Smooth muscle cell (in vitro differentiated cells): ENCODE measurements around the gene BMP10. TPM values are rescaled to one million over a fixed set of nuclear protein-coding genes. Genes with fewer than 3 reads are reported as not detected.

Experiments
- DNase-seq: peaks from one replicate; lab custom pipeline; 2025; ENCODE audit not compliant: unreplicated experiment; lab: John Stamatoyannopoulos, UW
- H2AFZ ChIP-seq: fragments of 200-600 bp; sonication (generic); 2 replicates; pipeline ENCODE4 v1.6.0; 2016; ENCODE audit warnings: antibody characterized with exemption, low read depth, mild to moderate bottlenecking
- H3F3A ChIP-seq: fragments of 200-600 bp; sonication (generic); 2 replicates; pipeline ENCODE4 v1.6.0; 2017; ENCODE audit warnings: antibody characterized with exemption, low read depth
- H3K27ac ChIP-seq: fragments of 200-600 bp; sonication (generic); 2 replicates; pipeline ENCODE4 v1.5.1; 2016; ENCODE audit warnings: low read depth, mild to moderate bottlenecking
- H3K27me3 ChIP-seq: fragments of 200-600 bp; sonication (generic); 2 replicates; pipeline ENCODE4 v1.6.1; 2016; ENCODE audit warnings: low read depth, mild to moderate bottlenecking
- H3K36me3 ChIP-seq: fragments of 200-600 bp; sonication (generic); 2 replicates; pipeline ENCODE4 v1.5.1; 2016; ENCODE audit warnings: low read depth
- H3K4me1 ChIP-seq: fragments of 200-600 bp; sonication (generic); 2 replicates; pipeline ENCODE4 v1.5.1; 2016; ENCODE audit warnings: low read depth
- H3K4me2 ChIP-seq: fragments of 200-600 bp; sonication (generic); 2 replicates; pipeline ENCODE4 v1.6.0; 2016; ENCODE audit warnings: mild to moderate bottlenecking
- H3K4me3 ChIP-seq: fragments of 200-600 bp; sonication (generic); 2 replicates; pipeline ENCODE4 v1.5.1; 2016; ENCODE audit warnings: mild to moderate bottlenecking
- H3K79me2 ChIP-seq: fragments of 200-600 bp; sonication (generic); 2 replicates; pipeline ENCODE4 v1.6.0; 2016; ENCODE audit warnings: low read depth, mild to moderate bottlenecking
- H3K9ac ChIP-seq: fragments of 200-600 bp; sonication (generic); 2 replicates; pipeline ENCODE4 v1.6.0; 2016; ENCODE audit warnings: low read depth
- H3K9me3 ChIP-seq: fragments of 200-600 bp; sonication (generic); replicated peaks from 2 replicates; pipeline ENCODE4 v1.5.1; 2016; ENCODE audit warnings: low read depth
- H4K20me1 ChIP-seq: fragments of 200-600 bp; sonication (generic); 2 replicates; pipeline ENCODE4 v1.6.0; 2016; ENCODE audit warnings: low read depth
- CTCF ChIP-seq: fragments of 200-600 bp; sonication (generic); IDR thresholded peaks from 2 replicates; pipeline ENCODE4 v1.5.1; 2017; ENCODE audit warnings: borderline replicate concordance, mild to moderate bottlenecking, antibody characterized with exemption; ENCODE audit not compliant: insufficient read depth, poor library complexity, severe bottlenecking
- WGBS: methylation state at CpG from one replicate; pipeline ENCODE4 v1.1.7; 2016; ENCODE audit warnings: low lambda C conversion rate; 5-methylcytosine and 5-hydroxymethylcytosine counted together
- polyA plus RNA-seq: library from polyadenylated mRNA; unstranded; fragments of >200 nt; fragmentation: Nextera tagmentation; extraction: Ambion mirVana; gene quantifications from 2 replicates; pipeline ENCODE4 v1.2.1, GENCODE V29; 2016
- total RNA-seq: library from RNA; depleted of rRNA; stranded (reverse); fragments of >200 nt; gene quantifications from 2 replicates; pipeline ENCODE4 v1.2.3, GENCODE V29; 2014

BMP10 gene
- total and polyA plus RNA-seq, 2 experiments from 2014 or later: not detected

GRCh38 chr2:68912732-68913131, 41.5 kb upstream of the BMP10 start:
- H3K27ac ChIP-seq: no peak overlapping the region
- no peak overlapping the region for H3K4me2 ChIP-seq
- no peak for TF ChIP-seq CTCF
- no peak overlapping the region for H2AFZ ChIP-seq
- H3K9me3 ChIP-seq: no peaks in the 10 kb centered on the region
- no peaks in the 10 kb centered on the region for H3F3A ChIP-seq
- H3K4me3 ChIP-seq: no peak overlapping the region
- H3K36me3 ChIP-seq: no peaks in the 10 kb centered on the region
- DNase-seq: no peak
- H3K9ac ChIP-seq: no peak overlapping the region
- no peaks in the 10 kb centered on the region for H3K27me3 ChIP-seq
- H4K20me1 ChIP-seq: no peaks in the 10 kb centered on the region
- 47% methylated on average over 2 of the region's 2 CpGs for whole genome bisulfite sequencing
- no peaks in the 10 kb centered on the region for H3K4me1 ChIP-seq
- no peaks in the 10 kb centered on the region for H3K79me2 ChIP-seq

GRCh38 chr2:68912111-68912510, 40.9 kb upstream of the BMP10 start:
- WGBS: 96% methylated on average over 3 of the region's 3 CpGs
- no peak for DNase-seq
- H3K79me2 ChIP-seq: no peaks in the 10 kb centered on the region
- no peak for TF ChIP-seq CTCF
- H3K4me3 ChIP-seq: no peak overlapping the region
- no peaks in the 10 kb centered on the region for H3K9me3 ChIP-seq
- no peaks in the 10 kb centered on the region for H3K4me1 ChIP-seq
- no peak overlapping the region for H2AFZ ChIP-seq
- no peak overlapping the region for H3K27ac ChIP-seq
- H3K4me2 ChIP-seq: no peak overlapping the region
- no peaks in the 10 kb centered on the region for H4K20me1 ChIP-seq
- H3K36me3 ChIP-seq: no peaks in the 10 kb centered on the region
- H3F3A ChIP-seq: no peaks in the 10 kb centered on the region
- no peak overlapping the region for H3K9ac ChIP-seq
- H3K27me3 ChIP-seq: no peaks in the 10 kb centered on the region

GRCh38 chr2:68911709-68912108, 40.5 kb upstream of the BMP10 start:
- H4K20me1 ChIP-seq: no peaks in the 10 kb centered on the region
- no peaks in the 10 kb centered on the region for H3F3A ChIP-seq
- H3K4me1 ChIP-seq: no peaks in the 10 kb centered on the region
- no peak overlapping the region for H3K27ac ChIP-seq
- no peaks in the 10 kb centered on the region for H3K9me3 ChIP-seq
- no peaks in the 10 kb centered on the region for H3K36me3 ChIP-seq
- H3K79me2 ChIP-seq: no peaks in the 10 kb centered on the region
- no peak for TF ChIP-seq CTCF
- no peak overlapping the region for H3K9ac ChIP-seq
- no peak overlapping the region for H2AFZ ChIP-seq
- no peak for DNase-seq
- no peak overlapping the region for H3K4me3 ChIP-seq
- no peaks in the 10 kb centered on the region for H3K27me3 ChIP-seq
- 100% methylated on average over 1 of the region's 1 CpG for WGBS
- H3K4me2 ChIP-seq: no peak overlapping the region

- Histone ChIP-seq H3K36me3 (no peaks in the 10 kb centered on the region), H3K4me2 (no peak overlapping the region), H2AFZ (no peak overlapping the region), H3K9me3 (no peaks in the 10 kb centered on the region), H3K27me3 (no peaks in the 10 kb centered on the region), H3K27ac (no peak overlapping the region), H3K9ac (no peak overlapping the region), H3K79me2 (no peaks in the 10 kb centered on the region), H3K4me1 (no peaks in the 10 kb centered on the region), H3K4me3 (no peak overlapping the region), H3F3A (no peaks in the 10 kb centered on the region), H4K20me1 (no peaks in the 10 kb centered on the region)
- no peak for TF ChIP-seq CTCF
- no peak for DNase-seq
- WGBS: 18% methylated on average over 4 of the region's 4 CpGs
These were observed 40.0 kb upstream of the BMP10 start for GRCh38 chr2:68911246-68911645.
